Coronary artery (tissue), 2 donors: ENCODE measurements around the gene KCNB1.

Experiments
- DNase-seq: peaks from one replicate; pipeline ENCODE4 v3.0.0-alpha.2; 2017; ENCODE audit warnings: low spot score
- H3K27ac ChIP-seq, 2 donors: fragments of 200-600 bp; sonication (generic); one replicate each; pipeline ENCODE4 v1.5.1; 2016 to 2019
- H3K4me3 ChIP-seq: fragments of 200-600 bp; sonication (generic); 2 replicates; pipeline ENCODE4 v1.5.1; 2016; ENCODE audit warnings: mild to moderate bottlenecking, moderate library complexity
- CTCF ChIP-seq: fragments of 200-600 bp; sonication (generic); IDR thresholded peaks from one replicate; pipeline ENCODE4 v1.5.1; 2019; ENCODE audit warnings: antibody characterized with exemption

The KCNB1 gene

GRCh38 chr20:49482621-49483017 lies at the start of gene KCNB1:
TSS of gene KCNB1 (minus strand) at chr20:49482668. CDS start at chr20:49482480, 188 bp downstream.
- H3K27ac ChIP-seq = no peak within 1 kb of the TSS
- TF ChIP-seq CTCF = no peak
- DNase-seq = peak; percentile 77
- H3K4me3 ChIP-seq = peak within 1 kb of the TSS; percentile 71

GRCh38 chr20:49529470-49529869 lies 47.0 kb upstream of the KCNB1 start:
- H3K4me3 ChIP-seq = no peak overlapping the region
- no peak for TF ChIP-seq CTCF
- peak overlapping the region in 1 of 2 donors; percentile 48 for H3K27ac ChIP-seq
- no peak for DNase-seq

DNA sequence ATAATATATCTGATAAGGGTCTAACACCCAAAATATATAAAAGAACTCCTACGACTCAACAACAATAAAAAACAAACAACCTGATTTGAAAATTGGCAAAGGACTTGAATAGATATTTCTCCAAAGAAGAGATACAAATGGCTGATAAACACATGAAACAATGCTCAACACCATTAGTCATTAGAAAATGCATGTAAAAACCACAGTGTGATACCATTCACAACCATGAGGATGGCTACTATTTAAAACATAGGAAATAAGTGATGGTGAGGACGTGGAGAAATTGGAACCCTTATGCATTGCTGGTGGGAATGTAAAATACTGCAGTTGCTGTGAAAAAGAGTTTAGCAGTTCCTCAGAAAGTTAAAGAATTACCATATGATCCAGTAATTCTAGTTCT lies 44.1 kb upstream of the KCNB1 start:
- peak overlapping the region in 1 of 2 donors; percentile 84 for H3K27ac ChIP-seq
- TF ChIP-seq CTCF = no peak

DNA sequence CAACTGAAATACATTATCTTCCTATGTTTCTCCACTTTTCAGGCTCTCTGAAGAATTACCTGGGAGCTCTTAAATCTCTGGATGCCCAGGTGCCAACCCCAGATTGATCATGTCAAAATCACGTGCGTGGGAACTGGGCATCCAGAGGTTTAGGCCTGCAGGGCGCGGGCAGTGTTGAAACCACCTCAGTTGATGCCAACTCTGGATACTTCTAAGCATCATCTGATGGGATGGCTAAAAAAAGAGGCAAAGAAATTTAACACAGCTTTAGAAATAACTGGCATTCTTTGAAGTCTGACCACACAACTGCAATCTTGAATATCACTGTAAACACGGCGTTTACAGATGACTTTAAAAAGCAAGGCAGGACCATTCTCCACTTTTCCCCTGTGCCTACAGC lies 43.6 kb upstream of the KCNB1 start:
- no peak for DNase-seq
- no peak for TF ChIP-seq CTCF
- H3K27ac ChIP-seq = peak overlapping the region; percentile 24 to 51
- no peak overlapping the region for H3K4me3 ChIP-seq

More for the DNA sequence above, 44.1 kb upstream of the KCNB1 start:
- no peak overlapping the region for H3K4me3 ChIP-seq
- no peak for DNase-seq

GRCh38 chr20:49523767-49524360 lies 41.4 kb upstream of the KCNB1 start:
- TF ChIP-seq CTCF = no peak
- no peak for DNase-seq
- Histone ChIP-seq H3K4me3 (no peak overlapping the region), H3K27ac (peak overlapping the region in 1 of 2 donors; percentile 31)

DNA sequence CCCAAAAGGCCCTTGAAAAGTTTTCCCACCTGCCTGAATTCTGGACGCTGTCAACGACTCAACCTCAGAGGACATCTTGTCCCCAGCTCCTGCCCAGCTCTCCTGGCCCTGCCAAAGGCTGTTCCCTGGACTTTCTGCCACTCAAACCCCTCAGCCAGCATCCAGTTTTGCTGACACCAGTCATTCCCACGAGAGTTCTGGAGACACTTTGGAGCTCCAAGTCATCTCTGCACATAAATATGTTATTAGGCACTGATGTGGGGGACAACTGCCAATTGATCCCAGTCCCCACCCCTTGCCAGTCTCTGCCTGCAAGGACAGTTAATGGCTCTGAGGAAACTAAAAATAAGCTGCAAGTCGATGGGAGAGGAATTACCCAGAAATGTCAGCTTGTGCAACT lies 38.9 kb upstream of the KCNB1 start:
- TF ChIP-seq CTCF = no peak
- no peak overlapping the region for H3K4me3 ChIP-seq
- no peak for DNase-seq
- H3K27ac ChIP-seq = peak overlapping the region; percentile 24 to 64

DNA sequence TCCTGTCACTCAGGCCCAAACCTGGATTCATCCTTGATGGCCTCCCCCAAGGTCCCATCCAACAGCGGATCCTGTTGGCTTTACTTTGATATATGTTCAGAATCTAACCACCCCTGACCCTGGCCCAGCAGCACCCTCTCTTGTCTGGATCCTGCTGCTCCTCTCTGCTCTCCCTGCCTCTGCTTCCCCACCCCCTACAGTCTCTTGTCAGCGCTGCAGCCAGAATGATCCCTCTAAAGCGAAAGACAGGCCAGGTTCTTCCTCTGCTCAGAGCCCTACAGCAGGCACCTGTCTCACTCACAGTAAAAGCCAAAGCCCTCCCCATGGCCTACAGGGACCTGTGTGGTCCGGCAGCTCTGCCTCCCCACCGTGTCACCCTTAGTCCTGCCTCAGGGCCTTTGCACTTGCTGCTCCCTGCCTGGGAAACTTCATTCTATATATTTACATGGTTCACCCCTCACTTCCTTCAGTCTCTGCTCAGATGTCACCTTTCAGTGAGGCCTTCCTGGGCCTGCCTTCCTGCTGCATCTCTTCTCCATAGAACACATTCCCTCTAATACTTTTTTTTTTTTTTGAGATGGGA lies 37.4 kb upstream of the KCNB1 start:
- Histone ChIP-seq H3K27ac (peak overlapping the region in 1 of 2 donors; percentile 73), H3K4me3 (no peak overlapping the region)
- DNase-seq = no peak
- TF ChIP-seq CTCF = no peak
